ENCODE data around the gene BCKDHB.

Gene BCKDHB

GRCh38 chr6:80376411-80376810 lies 269.9 kb downstream of the BCKDHB start:
- DNase-seq: no peak

- no peak for DNase-seq
Measured at GRCh38 chr6:80380566-80380965, 274.1 kb downstream of the BCKDHB start.

- no peak for DNase-seq
Measured at GRCh38 chr6:80382811-80383210, 276.3 kb downstream of the BCKDHB start.

- DNase-seq: no peak
Measured at GRCh38 chr6:80388507-80388906, 282.0 kb downstream of the BCKDHB start.

All from nucleus accumbens (tissue), 56 donors.